ENCODE results near the gene TCF7L2.

Gene TCF7L2

GRCh38 chr10:113089551-113089950, 139.5 kb downstream of the TCF7L2 start:
- no peak for TF ChIP-seq GATA2 (IDR thresholded peaks at IDR 0.05; ENCODE audit: low read depth, low read length)
- TF ChIP-seq GATA3 (IDR thresholded peaks at IDR 0.05; ENCODE audit: low read depth, low read length) = no peak

DNA sequence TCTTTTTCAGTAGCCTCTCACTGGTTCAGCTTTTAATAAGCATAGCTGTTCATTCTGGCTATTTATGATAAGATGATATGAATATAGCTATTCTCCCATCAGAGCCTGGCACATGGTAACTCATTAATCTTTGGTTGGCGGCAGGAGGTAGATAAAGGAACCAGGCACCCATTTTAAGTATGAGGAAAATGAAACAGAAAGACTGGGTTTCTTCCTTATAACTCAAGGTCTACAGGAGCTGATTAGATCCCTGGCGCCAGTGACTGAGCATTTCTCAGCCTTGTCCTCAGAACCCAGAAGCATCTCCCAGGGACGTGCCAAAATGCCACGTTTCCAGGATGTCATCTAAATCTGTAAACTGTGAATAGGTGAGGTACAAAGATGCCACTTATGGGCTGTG, 141.9 kb downstream of the TCF7L2 start:
- no peak for TF ChIP-seq GATA2 (IDR thresholded peaks at IDR 0.05; ENCODE audit: low read depth, low read length)
- no peak for TF ChIP-seq GATA3 (IDR thresholded peaks at IDR 0.05; ENCODE audit: low read depth, low read length)

GRCh38 chr10:113093188-113094113, 143.4 kb downstream of the TCF7L2 start:
- TF ChIP-seq GATA2 (IDR thresholded peaks at IDR 0.05; ENCODE audit: low read depth, low read length) = no peak
- TF ChIP-seq GATA3 (IDR thresholded peaks at IDR 0.05; ENCODE audit: low read depth, low read length) = no peak

DNA sequence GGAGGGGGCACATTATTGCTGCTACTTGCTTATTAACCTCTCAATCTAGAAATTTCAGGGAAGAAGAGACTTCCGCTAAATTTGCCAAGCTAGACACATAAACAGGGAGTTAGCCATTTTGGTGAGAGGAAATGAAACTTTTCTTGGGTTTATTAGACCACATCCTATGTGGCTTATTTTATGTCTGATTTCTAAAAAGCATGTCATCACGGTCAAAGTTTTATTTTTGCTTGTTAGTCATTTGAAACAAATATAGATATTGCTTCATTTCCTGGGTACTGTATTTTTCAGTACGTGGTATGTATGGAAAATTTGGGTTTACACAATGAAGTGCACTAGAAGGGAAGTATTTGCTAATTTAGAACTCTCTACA, 144.1 kb downstream of the TCF7L2 start:
- TF ChIP-seq GATA3 (IDR thresholded peaks at IDR 0.05; ENCODE audit: low read depth, low read length) = no peak
- no peak for TF ChIP-seq GATA2 (IDR thresholded peaks at IDR 0.05; ENCODE audit: low read depth, low read length)

- TF ChIP-seq GATA2 (IDR thresholded peaks at IDR 0.05; ENCODE audit: low read depth, low read length) = no peak
- TF ChIP-seq GATA3 (IDR thresholded peaks at IDR 0.05; ENCODE audit: low read depth, low read length) = no peak
These were observed 145.5 kb downstream of the TCF7L2 start for GRCh38 chr10:113095419-113096127.

DNA sequence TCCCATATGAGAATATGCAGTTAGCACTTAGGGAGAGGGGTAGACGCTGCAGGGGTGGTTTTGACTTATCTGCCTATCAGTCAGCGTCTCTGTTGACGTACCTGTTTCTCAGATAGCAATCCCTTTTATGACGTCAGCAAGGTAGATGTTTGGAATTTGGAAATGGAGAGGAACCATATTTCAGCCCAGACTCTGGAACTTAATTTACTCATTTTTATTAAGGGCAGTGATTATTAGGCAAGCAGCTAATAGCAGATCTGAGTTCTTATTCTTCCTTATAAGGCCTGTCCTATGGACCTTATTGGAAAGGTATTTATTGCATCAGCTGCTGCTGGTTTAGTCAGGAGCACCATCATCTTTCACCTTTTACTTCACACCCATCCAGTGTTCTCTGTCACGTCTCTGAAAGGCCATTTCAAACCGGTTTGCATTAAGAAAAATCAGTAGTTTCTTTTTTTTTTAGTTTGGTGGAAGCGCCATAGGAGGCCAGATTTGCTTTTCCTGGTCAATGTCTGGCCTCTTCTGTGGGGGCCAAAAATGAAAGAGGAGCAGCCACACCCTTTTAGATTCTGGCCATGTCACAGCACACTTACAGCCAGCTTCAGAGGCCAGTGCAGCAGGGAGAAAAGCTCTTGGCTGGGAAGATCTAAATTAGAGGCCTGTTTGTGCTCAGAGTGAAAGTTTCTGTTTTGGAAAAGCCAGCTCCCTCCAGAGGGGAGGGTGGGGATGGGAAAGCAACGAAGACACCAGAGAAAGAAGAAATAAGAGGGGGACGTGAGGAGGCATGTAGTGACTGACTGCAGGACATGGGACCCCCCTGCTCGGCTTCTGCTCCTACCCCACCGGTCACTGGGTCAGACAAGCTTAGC, 146.3 kb downstream of the TCF7L2 start:
- TF ChIP-seq GATA3 (IDR thresholded peaks at IDR 0.05; ENCODE audit: low read depth, low read length) (no peak), GATA2 (IDR thresholded peaks at IDR 0.05; ENCODE audit: low read depth, low read length) (no peak)

DNA sequence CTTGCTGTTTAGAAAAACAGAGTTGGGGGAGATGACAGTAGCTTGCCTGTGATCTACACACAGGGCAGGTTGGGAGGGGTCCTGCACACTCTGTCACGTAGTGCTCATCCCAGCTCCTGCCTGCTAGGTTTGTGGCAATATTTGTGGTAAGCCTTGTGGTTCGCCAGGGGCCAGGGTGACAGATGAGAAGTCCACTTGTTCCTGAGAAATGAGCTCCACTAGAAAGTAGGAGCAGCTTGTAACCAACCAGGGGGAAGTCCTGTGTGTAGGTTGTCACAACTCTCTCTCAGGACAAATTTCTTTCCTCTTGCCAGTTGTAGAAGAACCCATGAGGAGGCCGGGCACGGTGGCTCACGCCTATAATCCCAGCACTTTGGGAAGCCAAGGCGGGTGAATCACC, 147.0 kb downstream of the TCF7L2 start:
- no peak for TF ChIP-seq GATA3 (IDR thresholded peaks at IDR 0.05; ENCODE audit: low read depth, low read length)
- TF ChIP-seq GATA2 (IDR thresholded peaks at IDR 0.05; ENCODE audit: low read depth, low read length) = no peak

GRCh38 chr10:113099431-113100183, 149.6 kb downstream of the TCF7L2 start:
- TF ChIP-seq GATA3 (IDR thresholded peaks at IDR 0.05; ENCODE audit: low read depth, low read length) = no peak

- TF ChIP-seq GATA3 (IDR thresholded peaks at IDR 0.05; ENCODE audit: low read depth, low read length) (no peak), GATA2 (IDR thresholded peaks at IDR 0.05; ENCODE audit: low read depth, low read length) (no peak)
These were observed 150.2 kb downstream of the TCF7L2 start for GRCh38 chr10:113100281-113100680.

- TF ChIP-seq GATA3 (IDR thresholded peaks at IDR 0.05; ENCODE audit: low read depth, low read length) = no peak
- TF ChIP-seq GATA2 (IDR thresholded peaks at IDR 0.05; ENCODE audit: low read depth, low read length) = peak; percentile 31; the same call in 1 of the 2 replicates
These were observed 153.2 kb downstream of the TCF7L2 start for GRCh38 chr10:113103131-113103840.

DNA sequence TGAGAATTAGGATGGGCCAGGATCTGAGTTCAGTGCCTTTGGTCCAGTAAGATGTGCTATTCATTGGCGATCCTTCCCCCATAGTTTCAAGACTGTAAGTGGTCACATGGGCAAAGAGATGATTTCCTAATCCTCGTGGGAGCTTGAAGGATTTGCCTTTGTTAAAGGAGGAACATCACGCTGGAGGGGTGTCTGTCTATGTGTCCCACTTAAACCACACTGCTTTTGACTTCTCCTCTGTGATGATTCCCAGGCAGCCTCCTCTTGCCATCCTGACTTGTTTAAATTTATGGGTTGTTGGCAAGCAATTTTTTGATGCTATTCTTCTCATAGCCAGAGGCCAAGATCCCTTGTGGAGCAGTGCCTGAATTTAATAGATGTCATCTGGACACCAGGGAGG, 154.0 kb downstream of the TCF7L2 start:
- TF ChIP-seq GATA3 (IDR thresholded peaks at IDR 0.05; ENCODE audit: low read depth, low read length) (no peak), GATA2 (IDR thresholded peaks at IDR 0.05; ENCODE audit: low read depth, low read length) (no peak)

GRCh38 chr10:113108194-113108835, 158.3 kb downstream of the TCF7L2 start:
- TF ChIP-seq GATA3 (IDR thresholded peaks at IDR 0.05; ENCODE audit: low read depth, low read length) (no peak), GATA2 (IDR thresholded peaks at IDR 0.05; ENCODE audit: low read depth, low read length) (no peak)

All from SH-SY5Y (cell line).